ENCODE results near the gene LSAMP.

Gene LSAMP

GRCh38 chr3:116445311-116445841 is at the start of gene LSAMP:
Gene LSAMP (minus strand): TSS chr3:116445487.
- DNase-seq (ENCODE audit: insufficient read length, low spot score) (no peak), FAIRE-seq (no peak)

GRCh38 chr3:116492379-116492778 is 47.1 kb upstream of the LSAMP start:
- FAIRE-seq = no peak

GRCh38 chr3:116483135-116483534 is 37.8 kb upstream of the LSAMP start:
- DNase-seq (ENCODE audit: insufficient read length, low spot score) = no peak
- FAIRE-seq = no peak

More at GRCh38 chr3:116492379-116492778, 47.1 kb upstream of the LSAMP start:
- DNase-seq (ENCODE audit: insufficient read length, low spot score) = no peak

- FAIRE-seq = no peak
- DNase-seq (ENCODE audit: insufficient read length, low spot score) = no peak
Observed at GRCh38 chr3:116476691-116477090, 31.4 kb upstream of the LSAMP start.

GRCh38 chr3:116474801-116475200 is 29.5 kb upstream of the LSAMP start:
- FAIRE-seq (no peak), DNase-seq (ENCODE audit: insufficient read length, low spot score) (no peak)

- FAIRE-seq = no peak
- DNase-seq (ENCODE audit: insufficient read length, low spot score) = no peak
Observed at GRCh38 chr3:116474032-116474780, 28.9 kb upstream of the LSAMP start.

GRCh38 chr3:116473602-116474001 is 28.3 kb upstream of the LSAMP start:
- FAIRE-seq = no peak
- no peak for DNase-seq (ENCODE audit: insufficient read length, low spot score)

GRCh38 chr3:116470605-116471197 is 25.4 kb upstream of the LSAMP start:
- FAIRE-seq (no peak), DNase-seq (ENCODE audit: insufficient read length, low spot score) (no peak)

- DNase-seq (ENCODE audit: insufficient read length, low spot score) (no peak), FAIRE-seq (no peak)
Observed at GRCh38 chr3:116469546-116469945, 24.3 kb upstream of the LSAMP start.

GRCh38 chr3:116464276-116464798 is 19.1 kb upstream of the LSAMP start:
- no peak for FAIRE-seq
- DNase-seq (ENCODE audit: insufficient read length, low spot score) = no peak

- DNase-seq (ENCODE audit: insufficient read length, low spot score) (no peak), FAIRE-seq (no peak)
Observed at GRCh38 chr3:116453666-116454346, 8.5 kb upstream of the LSAMP start.

- FAIRE-seq = no peak
- no peak for DNase-seq (ENCODE audit: insufficient read length, low spot score)
Observed at GRCh38 chr3:116449546-116450350, 4.5 kb upstream of the LSAMP start.

- DNase-seq (ENCODE audit: insufficient read length, low spot score) (no peak), FAIRE-seq (no peak)
Observed at GRCh38 chr3:116445990-116446389, 703 bp upstream of the LSAMP start.

- no peak for DNase-seq (ENCODE audit: insufficient read length, low spot score)
- no peak for FAIRE-seq
Observed at GRCh38 chr3:116444819-116445310, 422 bp downstream of the LSAMP start.

GRCh38 chr3:116444115-116444747 is 1.1 kb downstream of the LSAMP start:
- FAIRE-seq = no peak
- no peak for DNase-seq (ENCODE audit: insufficient read length, low spot score)

GRCh38 chr3:116443191-116443661 is 2.1 kb downstream of the LSAMP start:
- DNase-seq (ENCODE audit: insufficient read length, low spot score) (no peak), FAIRE-seq (no peak)

- no peak for FAIRE-seq
- DNase-seq (ENCODE audit: insufficient read length, low spot score) = no peak
Observed at GRCh38 chr3:116442331-116443021, 2.8 kb downstream of the LSAMP start.

GRCh38 chr3:116441652-116442051 is 3.6 kb downstream of the LSAMP start:
- FAIRE-seq (no peak), DNase-seq (ENCODE audit: insufficient read length, low spot score) (no peak)

- FAIRE-seq (no peak), DNase-seq (ENCODE audit: insufficient read length, low spot score) (no peak)
Observed at GRCh38 chr3:116440196-116440595, 5.1 kb downstream of the LSAMP start.

All from GM19239 (cell line).